ENCODE results near the gene SNED1.

The SNED1 gene

GRCh38 chr2:241122376-241123002, 124.1 kb downstream of the SNED1 start:
- no peaks in the 10 kb centered on the region for H3K9me3 ChIP-seq (ENCODE audit: low read length)
- no peaks in the 10 kb centered on the region for H3K36me3 ChIP-seq (ENCODE audit: insufficient read depth, low read length)
- H3K4me1 ChIP-seq (ENCODE audit: insufficient read depth, low read length): no peaks in the 10 kb centered on the region
- no peaks in the 10 kb centered on the region for H3K27me3 ChIP-seq (ENCODE audit: control insufficient read depth in 1 of 2, insufficient read depth in 2 of 2, low read length in 2 of 2)
- no peak overlapping the region for H3K9ac ChIP-seq (ENCODE audit: low read length)
- H3K4me3 ChIP-seq (ENCODE audit: low read depth in 1 of 2, low read length in 2 of 2): no peak overlapping the region
- no peak overlapping the region for H3K27ac ChIP-seq (ENCODE audit: low read depth, low read length)

GRCh38 chr2:241123816-241124536, 125.6 kb downstream of the SNED1 start:
- Histone ChIP-seq H3K36me3 (ENCODE audit: insufficient read depth, low read length) (no peaks in the 10 kb centered on the region), H3K9me3 (ENCODE audit: low read length) (no peaks in the 10 kb centered on the region), H3K27me3 (ENCODE audit: control insufficient read depth in 1 of 2, insufficient read depth in 2 of 2, low read length in 2 of 2) (no peaks in the 10 kb centered on the region), H3K27ac (ENCODE audit: low read depth, low read length) (no peak overlapping the region), H3K4me1 (ENCODE audit: insufficient read depth, low read length) (no peaks in the 10 kb centered on the region), H3K4me3 (ENCODE audit: low read depth in 1 of 2, low read length in 2 of 2) (no peak overlapping the region), H3K9ac (ENCODE audit: low read length) (no peak overlapping the region)

GRCh38 chr2:241125626-241126025, 127.2 kb downstream of the SNED1 start:
- Histone ChIP-seq H3K27ac (ENCODE audit: low read depth, low read length) (no peak overlapping the region), H3K4me3 (ENCODE audit: low read depth in 1 of 2, low read length in 2 of 2) (no peak overlapping the region), H3K9ac (ENCODE audit: low read length) (no peak overlapping the region), H3K9me3 (ENCODE audit: low read length) (no peaks in the 10 kb centered on the region), H3K36me3 (ENCODE audit: insufficient read depth, low read length) (no peaks in the 10 kb centered on the region), H3K4me1 (ENCODE audit: insufficient read depth, low read length) (no peaks in the 10 kb centered on the region), H3K27me3 (ENCODE audit: control insufficient read depth in 1 of 2, insufficient read depth in 2 of 2, low read length in 2 of 2) (no peaks in the 10 kb centered on the region)

GRCh38 chr2:241126201-241126611, 127.8 kb downstream of the SNED1 start:
- Histone ChIP-seq H3K9ac (ENCODE audit: low read length) (no peak overlapping the region), H3K4me3 (ENCODE audit: low read depth in 1 of 2, low read length in 2 of 2) (no peak overlapping the region), H3K4me1 (ENCODE audit: insufficient read depth, low read length) (no peaks in the 10 kb centered on the region), H3K9me3 (ENCODE audit: low read length) (no peaks in the 10 kb centered on the region), H3K27me3 (ENCODE audit: control insufficient read depth in 1 of 2, insufficient read depth in 2 of 2, low read length in 2 of 2) (no peaks in the 10 kb centered on the region), H3K36me3 (ENCODE audit: insufficient read depth, low read length) (no peaks in the 10 kb centered on the region), H3K27ac (ENCODE audit: low read depth, low read length) (no peak overlapping the region)

- H3K27ac ChIP-seq (ENCODE audit: low read depth, low read length): no peak overlapping the region
- H3K9me3 ChIP-seq (ENCODE audit: low read length): no peaks in the 10 kb centered on the region
- H3K9ac ChIP-seq (ENCODE audit: low read length): no peak overlapping the region
- H3K4me3 ChIP-seq (ENCODE audit: low read depth in 1 of 2, low read length in 2 of 2): no peak overlapping the region
- no peaks in the 10 kb centered on the region for H3K36me3 ChIP-seq (ENCODE audit: insufficient read depth, low read length)
- no peaks in the 10 kb centered on the region for H3K4me1 ChIP-seq (ENCODE audit: insufficient read depth, low read length)
- no peaks in the 10 kb centered on the region for H3K27me3 ChIP-seq (ENCODE audit: control insufficient read depth in 1 of 2, insufficient read depth in 2 of 2, low read length in 2 of 2)
These were observed 128.4 kb downstream of the SNED1 start for GRCh38 chr2:241126771-241127202.

GRCh38 chr2:241128266-241128665, 129.8 kb downstream of the SNED1 start:
- no peak overlapping the region for H3K27ac ChIP-seq (ENCODE audit: low read depth, low read length)
- H3K9ac ChIP-seq (ENCODE audit: low read length): no peak overlapping the region
- H3K9me3 ChIP-seq (ENCODE audit: low read length): no peaks in the 10 kb centered on the region
- H3K4me1 ChIP-seq (ENCODE audit: insufficient read depth, low read length): no peaks in the 10 kb centered on the region
- no peak overlapping the region for H3K4me3 ChIP-seq (ENCODE audit: low read depth in 1 of 2, low read length in 2 of 2)
- no peaks in the 10 kb centered on the region for H3K27me3 ChIP-seq (ENCODE audit: control insufficient read depth in 1 of 2, insufficient read depth in 2 of 2, low read length in 2 of 2)
- H3K36me3 ChIP-seq (ENCODE audit: insufficient read depth, low read length): no peaks in the 10 kb centered on the region

- Histone ChIP-seq H3K9me3 (ENCODE audit: low read length) (no peaks in the 10 kb centered on the region), H3K27me3 (ENCODE audit: control insufficient read depth in 1 of 2, insufficient read depth in 2 of 2, low read length in 2 of 2) (no peaks in the 10 kb centered on the region), H3K4me3 (ENCODE audit: low read depth in 1 of 2, low read length in 2 of 2) (no peak overlapping the region), H3K4me1 (ENCODE audit: insufficient read depth, low read length) (no peaks in the 10 kb centered on the region), H3K9ac (ENCODE audit: low read length) (no peak overlapping the region), H3K36me3 (ENCODE audit: insufficient read depth, low read length) (no peaks in the 10 kb centered on the region), H3K27ac (ENCODE audit: low read depth, low read length) (no peak overlapping the region)
These were observed 130.9 kb downstream of the SNED1 start for GRCh38 chr2:241129086-241129871.

- H3K27ac ChIP-seq (ENCODE audit: low read depth, low read length): no peak overlapping the region
- H3K4me3 ChIP-seq (ENCODE audit: low read depth in 1 of 2, low read length in 2 of 2): no peak overlapping the region
- no peaks in the 10 kb centered on the region for H3K4me1 ChIP-seq (ENCODE audit: insufficient read depth, low read length)
- H3K36me3 ChIP-seq (ENCODE audit: insufficient read depth, low read length): no peaks in the 10 kb centered on the region
- no peaks in the 10 kb centered on the region for H3K27me3 ChIP-seq (ENCODE audit: control insufficient read depth in 1 of 2, insufficient read depth in 2 of 2, low read length in 2 of 2)
- H3K9ac ChIP-seq (ENCODE audit: low read length): no peak overlapping the region
- no peaks in the 10 kb centered on the region for H3K9me3 ChIP-seq (ENCODE audit: low read length)
These were observed 131.9 kb downstream of the SNED1 start for GRCh38 chr2:241130316-241130715.

- Histone ChIP-seq H3K27me3 (ENCODE audit: control insufficient read depth in 1 of 2, insufficient read depth in 2 of 2, low read length in 2 of 2) (no peaks in the 10 kb centered on the region), H3K4me1 (ENCODE audit: insufficient read depth, low read length) (no peaks in the 10 kb centered on the region), H3K36me3 (ENCODE audit: insufficient read depth, low read length) (no peaks in the 10 kb centered on the region), H3K4me3 (ENCODE audit: low read depth in 1 of 2, low read length in 2 of 2) (no peak overlapping the region), H3K27ac (ENCODE audit: low read depth, low read length) (no peak overlapping the region), H3K9me3 (ENCODE audit: low read length) (no peaks in the 10 kb centered on the region), H3K9ac (ENCODE audit: low read length) (no peak overlapping the region)
These were observed 133.1 kb downstream of the SNED1 start for GRCh38 chr2:241131531-241131930.

GRCh38 chr2:241132538-241133435, 134.4 kb downstream of the SNED1 start:
- H3K27me3 ChIP-seq (ENCODE audit: control insufficient read depth in 1 of 2, insufficient read depth in 2 of 2, low read length in 2 of 2): no peaks in the 10 kb centered on the region
- H3K36me3 ChIP-seq (ENCODE audit: insufficient read depth, low read length): no peaks in the 10 kb centered on the region
- no peak overlapping the region for H3K27ac ChIP-seq (ENCODE audit: low read depth, low read length)
- no peak overlapping the region for H3K4me3 ChIP-seq (ENCODE audit: low read depth in 1 of 2, low read length in 2 of 2)
- no peaks in the 10 kb centered on the region for H3K9me3 ChIP-seq (ENCODE audit: low read length)
- no peaks in the 10 kb centered on the region for H3K4me1 ChIP-seq (ENCODE audit: insufficient read depth, low read length)
- no peak overlapping the region for H3K9ac ChIP-seq (ENCODE audit: low read length)

GRCh38 chr2:241133436-241133820, 135.0 kb downstream of the SNED1 start:
- H3K27me3 ChIP-seq (ENCODE audit: control insufficient read depth in 1 of 2, insufficient read depth in 2 of 2, low read length in 2 of 2): no peaks in the 10 kb centered on the region
- no peaks in the 10 kb centered on the region for H3K36me3 ChIP-seq (ENCODE audit: insufficient read depth, low read length)
- H3K4me1 ChIP-seq (ENCODE audit: insufficient read depth, low read length): no peaks in the 10 kb centered on the region

More at GRCh38 chr2:241133436-241133820, 135.0 kb downstream of the SNED1 start:
- Histone ChIP-seq H3K9ac (ENCODE audit: low read length) (no peak overlapping the region), H3K9me3 (ENCODE audit: low read length) (no peaks in the 10 kb centered on the region), H3K4me3 (ENCODE audit: low read depth in 1 of 2, low read length in 2 of 2) (no peak overlapping the region), H3K27ac (ENCODE audit: low read depth, low read length) (no peak overlapping the region)

Measured in muscle layer of colon (tissue), 2 donors.